Ovary (tissue), 9 donors: ENCODE data around the gene TCF4. TPM values are rescaled to one million over a fixed set of nuclear protein-coding genes. Genes with fewer than 3 reads are reported as not detected.

Experiments used
- DNase-seq, 5 donors: peaks; one replicate each; pipeline ENCODE4 v3.0.0-alpha.2; 2019 to 2020
- H3K27ac ChIP-seq, 2 donors: fragments of 200-600 bp; one replicate each; pipeline versions ENCODE4 v1.5.1 to v1.8.0; 2019 to 2022
- H3K27me3 ChIP-seq: fragments of 200-600 bp; one replicate; pipeline ENCODE4 v1.8.0; 2022
- H3K36me3 ChIP-seq: fragments of 200-600 bp; sonication (generic); one replicate; pipeline ENCODE4 v1.5.1; 2019
- H3K4me1 ChIP-seq: one replicate; pipeline ENCODE4 v1.8.1; 2013; ENCODE audit warnings: mild to moderate bottlenecking, moderate library complexity; ENCODE audit not compliant: insufficient read depth
- H3K4me3 ChIP-seq: fragments of 200-600 bp; sonication (generic); one replicate; pipeline ENCODE4 v1.5.1; 2017
- H3K9me3 ChIP-seq, 2 donors: fragments of 200-600 bp in 1 of 2; sonication (generic) in 1 of 2; one replicate each; pipeline versions ENCODE4 v1.5.1 to v1.8.1; 2013 to 2019; ENCODE audit warnings: mild to moderate bottlenecking in 1 of 2, moderate library complexity in 1 of 2
- CTCF ChIP-seq, 3 donors: fragments of 450-650 bp in 2 of 3; fragments of 200-600 bp in 1 of 3; IDR thresholded peaks; one replicate each; pipeline versions ENCODE4 v1.5.1 to v1.8.0; 2016 to 2022; ENCODE audit warnings: antibody characterized with exemption in 3 of 3, mild to moderate bottlenecking in 1 of 3
- EP300 ChIP-seq: sonication (generic); formaldehyde crosslinking; IDR thresholded peaks from one replicate; pipeline ENCODE4 v1.6.1; 2017; ENCODE audit warnings: antibody characterized with exemption
- POLR2A ChIP-seq: fragments of 450-650 bp; IDR thresholded peaks from one replicate; pipeline ENCODE4 v1.6.1; 2017; ENCODE audit warnings: antibody characterized with exemption, mild to moderate bottlenecking, moderate library complexity
- WGBS, 3 donors: extraction: QIAGEN DNeasy Blood & Tissue Kit in 1 of 3; methylation state at CpG; one replicate each; pipeline versions ENCODE4 v1.1.5 to v1.1.7; 2013 to 2017; 5-methylcytosine and 5-hydroxymethylcytosine counted together
- intact Hi-C, 4 donors: fragments of 100-400 bp; cut with DNase I; formaldehyde crosslinking; loops; one replicate each; pipeline versions ENCODE4 v1.11.0 to v1.15.1; 2022 to 2023
- polyA plus RNA-seq, 2 donors: library from polyadenylated mRNA; stranded (reverse); fragments of 200-250 nt in 1 of 2; fragments of 350-450 nt in 1 of 2; fragmentation: Illumina TruSeq in 1 of 2; extraction: RNeasy Lipid Tissue Mini Kit (QIAGEN cat#74804) in 1 of 2; gene quantifications; one replicate each; pipeline ENCODE4 v1.2.3, GENCODE V29; 2013 to 2014
- total RNA-seq, 7 donors: library from RNA; depleted of rRNA in 2 of 7; stranded (reverse); fragments of >200 nt in 2 of 7; fragmentation: NEBNext Ultra II Directional in 3 of 7; extraction: Animal tissue kit (Norgen Biotek cat#: 25700) in 3 of 7; gene quantifications; one replicate each; pipeline versions ENCODE4 v1.1.0 to v1.2.4, GENCODE V29; 2016 to 2023
- donor health status: DM: no; HTN: no; CAD: no; lungs with moderate emphysema.
- donor health status: DM: no; HTN: no; CAD: no.
- donor health status: Bipolar disorder and iron deficiency.
- donor health status: DM: yes; HTN: yes; CAD: no.
- donor health status: DM: no; HTN: no; CAD: no.
- donor health status: DM: yes; HTN: yes; CAD: no.

The TCF4 gene
- total and polyA plus RNA-seq, 9 donors, result 36.5 to 131 (median 112) TPM

- TF ChIP-seq POLR2A (no peak), EP300 (no peak), CTCF (IDR thresholded peaks at IDR 0.05) (no peak)
- H3K4me1 ChIP-seq, result peaks cover 1% of the 10 kb centered on the region
- H3K27me3 ChIP-seq, result no peaks in the 10 kb centered on the region
- DNase-seq, result no peak
- WGBS, 3 donors, result 71 to 88% (median 82%) methylated on average over 4 of the region's 4 CpGs
- H3K36me3 ChIP-seq, result no peaks in the 10 kb centered on the region
- no peaks in the 10 kb centered on the region for H3K9me3 ChIP-seq
- intact Hi-C loops, result no loop called here
- no peak overlapping the region for H3K27ac ChIP-seq
- no peak overlapping the region for H3K4me3 ChIP-seq
These were observed 121.2 kb downstream of the TCF4 start for GRCh38 chr18:55466789-55467188.

GRCh38 chr18:55465313-55465712 lies 122.7 kb downstream of the TCF4 start:
- Histone ChIP-seq H3K27me3 (no peaks in the 10 kb centered on the region), H3K36me3 (no peaks in the 10 kb centered on the region), H3K4me3 (no peak overlapping the region), H3K27ac (no peak overlapping the region), H3K4me1 (peaks cover 1% of the 10 kb centered on the region), H3K9me3 (no peaks in the 10 kb centered on the region)
- intact Hi-C loops, result no loop called here
- TF ChIP-seq POLR2A, result no peak
- no peak for TF ChIP-seq CTCF (IDR thresholded peaks at IDR 0.05)
- TF ChIP-seq EP300, result no peak
- 60 to 83% (median 73%) methylated on average over 2 of the region's 2 CpGs for WGBS, 3 donors
- DNase-seq, result no peak

GRCh38 chr18:55464581-55464980 lies 123.4 kb downstream of the TCF4 start:
- no peak overlapping the region for H3K4me3 ChIP-seq
- H3K27ac ChIP-seq, result no peak overlapping the region
- WGBS, 3 donors, result 84 to 92% (median 87%) methylated on average over 4 of the region's 4 CpGs
- DNase-seq, result no peak
- no peak for TF ChIP-seq POLR2A
- no peak for TF ChIP-seq CTCF (IDR thresholded peaks at IDR 0.05)
- no peak for TF ChIP-seq EP300
- H3K4me1 ChIP-seq, result peaks cover 1% of the 10 kb centered on the region
- no peaks in the 10 kb centered on the region for H3K27me3 ChIP-seq
- intact Hi-C loops, result no loop called here
- H3K36me3 ChIP-seq, result no peaks in the 10 kb centered on the region
- H3K9me3 ChIP-seq, result no peaks in the 10 kb centered on the region

GRCh38 chr18:55462652-55463051 lies 125.3 kb downstream of the TCF4 start:
- intact Hi-C loops, result no loop called here
- H3K27ac ChIP-seq, result no peak overlapping the region
- H3K36me3 ChIP-seq, result no peaks in the 10 kb centered on the region
- no peak for DNase-seq
- no peaks in the 10 kb centered on the region for H3K27me3 ChIP-seq
- peaks cover 1% of the 10 kb centered on the region for H3K4me1 ChIP-seq
- TF ChIP-seq POLR2A (no peak), EP300 (no peak), CTCF (IDR thresholded peaks at IDR 0.05) (no peak)
- no peak overlapping the region for H3K4me3 ChIP-seq
- H3K9me3 ChIP-seq, result no peaks in the 10 kb centered on the region
- WGBS, 3 donors, result 83 to 84% (median 83%) methylated on average over 1 of the region's 1 CpG

GRCh38 chr18:55461848-55462247 lies 126.1 kb downstream of the TCF4 start:
- H3K27me3 ChIP-seq, result no peaks in the 10 kb centered on the region
- TF ChIP-seq POLR2A, result no peak
- TF ChIP-seq EP300, result no peak
- 78 to 85% (median 80%) methylated on average over 4 of the region's 4 CpGs for WGBS, 3 donors
- no peak for DNase-seq
- no peak overlapping the region for H3K4me3 ChIP-seq
- H3K27ac ChIP-seq, result no peak overlapping the region
- H3K4me1 ChIP-seq, result peaks cover 1% of the 10 kb centered on the region
- no peaks in the 10 kb centered on the region for H3K9me3 ChIP-seq
- intact Hi-C loops, result no loop called here
- no peaks in the 10 kb centered on the region for H3K36me3 ChIP-seq
